DND-41 (cell line): ENCODE data around the gene GAB1.

Experiments
- ATAC-seq: fragments of 200-7000 bp; cut with Tn5 transposase; 3 replicates; pipeline ENCODE4 v1.9.1; 2021; ENCODE audit warnings: low read depth; ENCODE audit not compliant: insufficient read depth
- DNase-seq: peaks from one replicate; pipeline ENCODE4 v3.0.0-alpha.2; 2020
- H2AFZ ChIP-seq: 2 replicates; pipeline ENCODE4 v1.6.0; 2012; ENCODE audit warnings: low read depth, low read length
- H3K27ac ChIP-seq: 2 replicates; pipeline ENCODE4 v1.5.1; 2012; ENCODE audit warnings: low read length, inconsistent platforms
- H3K27me3 ChIP-seq: fragments of 200-600 bp; sonication (generic); 2 replicates; pipeline ENCODE4 v1.6.0; 2012; ENCODE audit warnings: low read length, mild to moderate bottlenecking, inconsistent platforms; ENCODE audit not compliant: insufficient read depth, poor library complexity
- H3K36me3 ChIP-seq: 2 replicates; pipeline ENCODE4 v1.5.1; 2012; ENCODE audit warnings: low read length, inconsistent platforms; ENCODE audit not compliant: insufficient read depth
- H3K4me1 ChIP-seq: 2 replicates; pipeline ENCODE4 v1.5.1; 2012; ENCODE audit warnings: mild to moderate bottlenecking, low read length; ENCODE audit not compliant: insufficient read depth
- H3K4me2 ChIP-seq: 2 replicates; pipeline ENCODE4 v1.6.0; 2012; ENCODE audit warnings: mild to moderate bottlenecking, moderate library complexity, low read length, inconsistent platforms; ENCODE audit not compliant: insufficient read depth
- H3K4me3 ChIP-seq, 2 experiments: fragments of 200-600 bp in 1 of 2; shearing (Covaris generic) in 1 of 2; 2 replicates each; pipeline ENCODE4 v1.5.1; 2012 to 2016; ENCODE audit warnings: inconsistent platforms in 2 of 2, low read length in 2 of 2, mild to moderate bottlenecking in 2 of 2, low read depth in 1 of 2, moderate library complexity in 1 of 2
- H3K79me2 ChIP-seq: 2 replicates; pipeline ENCODE4 v1.6.0; 2012; ENCODE audit warnings: low read length, inconsistent platforms; ENCODE audit not compliant: insufficient read depth
- H3K9ac ChIP-seq: 2 replicates; pipeline ENCODE4 v1.6.0; 2012; ENCODE audit warnings: low read depth, mild to moderate bottlenecking, inconsistent platforms, low read length, moderate library complexity
- H3K9me3 ChIP-seq: 2 replicates; pipeline ENCODE4 v1.5.1; 2012; ENCODE audit warnings: low read length, moderate library complexity, mild to moderate bottlenecking, inconsistent platforms; ENCODE audit not compliant: insufficient read depth, severe bottlenecking
- H4K20me1 ChIP-seq: 2 replicates; pipeline ENCODE4 v1.6.0; 2012; ENCODE audit warnings: low read length; ENCODE audit not compliant: insufficient read depth
- EZH2 ChIP-seq: IDR thresholded peaks from 3 replicates; pipeline ENCODE4 v1.6.1; 2012; ENCODE audit warnings: borderline replicate concordance, low read depth, mild to moderate bottlenecking, moderate library complexity, low read length, inconsistent platforms; ENCODE audit not compliant: severe bottlenecking
- TF ChIP-seq, protein P1 (sequence below): IDR thresholded peaks from 2 replicates; pipeline ENCODE4 v1.5.1; 2012; ENCODE audit warnings: borderline replicate concordance, low read length, moderate library complexity, mild to moderate bottlenecking; ENCODE audit not compliant: poor library complexity, severe bottlenecking; ENCODE audit errors: extremely low read depth

GAB1 gene

DNA sequence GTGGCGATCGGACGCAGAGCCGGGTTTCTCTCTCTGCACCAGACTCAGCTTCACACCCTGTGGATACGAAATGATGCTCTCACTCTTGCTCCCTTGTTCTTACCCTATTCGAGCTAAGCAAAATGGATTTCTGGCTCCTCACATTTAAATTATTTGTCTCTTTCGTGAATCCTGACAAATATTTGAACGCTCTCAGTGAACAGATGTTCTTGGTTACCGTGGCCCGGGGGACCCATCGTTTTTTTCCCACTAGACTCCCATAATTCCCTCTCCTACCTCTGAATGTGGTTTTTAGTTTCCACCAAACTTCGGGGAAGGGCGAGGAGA is 177.5 kb downstream of the GAB1 start:
- no peak for DNase-seq
- TF ChIP-seq, protein P1, sequence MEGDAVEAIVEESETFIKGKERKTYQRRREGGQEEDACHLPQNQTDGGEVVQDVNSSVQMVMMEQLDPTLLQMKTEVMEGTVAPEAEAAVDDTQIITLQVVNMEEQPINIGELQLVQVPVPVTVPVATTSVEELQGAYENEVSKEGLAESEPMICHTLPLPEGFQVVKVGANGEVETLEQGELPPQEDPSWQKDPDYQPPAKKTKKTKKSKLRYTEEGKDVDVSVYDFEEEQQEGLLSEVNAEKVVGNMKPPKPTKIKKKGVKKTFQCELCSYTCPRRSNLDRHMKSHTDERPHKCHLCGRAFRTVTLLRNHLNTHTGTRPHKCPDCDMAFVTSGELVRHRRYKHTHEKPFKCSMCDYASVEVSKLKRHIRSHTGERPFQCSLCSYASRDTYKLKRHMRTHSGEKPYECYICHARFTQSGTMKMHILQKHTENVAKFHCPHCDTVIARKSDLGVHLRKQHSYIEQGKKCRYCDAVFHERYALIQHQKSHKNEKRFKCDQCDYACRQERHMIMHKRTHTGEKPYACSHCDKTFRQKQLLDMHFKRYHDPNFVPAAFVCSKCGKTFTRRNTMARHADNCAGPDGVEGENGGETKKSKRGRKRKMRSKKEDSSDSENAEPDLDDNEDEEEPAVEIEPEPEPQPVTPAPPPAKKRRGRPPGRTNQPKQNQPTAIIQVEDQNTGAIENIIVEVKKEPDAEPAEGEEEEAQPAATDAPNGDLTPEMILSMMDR = no peak
- no peak for TF ChIP-seq EZH2
- Histone ChIP-seq H3K79me2 (peaks cover 58% of the 10 kb centered on the region), H3K27me3 (peaks cover 9% of the 10 kb centered on the region), H3K9ac (peak overlapping the region; percentile 96), H3K4me1 (peaks cover 43% of the 10 kb centered on the region), H3K27ac (peak overlapping the region; percentile 83), H3K36me3 (peaks cover 40% of the 10 kb centered on the region), H3K9me3 (no peaks in the 10 kb centered on the region), H2AFZ (peak overlapping the region; percentile 96), H4K20me1 (peaks cover 42% of the 10 kb centered on the region), H3K4me3 (peak overlapping the region; percentile 98 to 100), H3K4me2 (peak overlapping the region; percentile 91)
- ATAC-seq = no peak

DNA sequence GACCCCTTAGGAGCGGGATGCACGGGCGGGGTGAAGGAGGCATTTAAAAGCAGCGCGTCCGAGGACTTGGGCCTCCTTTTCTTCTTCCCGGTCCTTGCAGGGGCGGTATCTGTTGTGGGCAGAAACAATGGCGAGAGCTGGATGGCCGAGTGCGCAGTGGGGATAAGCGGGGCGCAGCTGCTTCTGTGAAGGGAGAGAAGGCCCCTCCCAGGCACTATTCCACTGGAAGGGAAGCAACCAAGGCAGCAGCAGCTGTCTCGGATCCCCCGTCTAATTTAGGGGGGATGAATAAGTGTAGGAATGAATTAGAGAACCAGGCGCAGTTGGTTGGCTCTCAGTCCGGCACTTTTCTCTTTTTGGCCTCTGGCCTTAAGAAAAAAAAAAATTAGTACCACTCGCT is 177.8 kb downstream of the GAB1 start:
- peak overlapping the region; percentile 91 for H3K4me2 ChIP-seq
- H3K9me3 ChIP-seq = no peaks in the 10 kb centered on the region
- H2AFZ ChIP-seq = peak overlapping the region; percentile 96
- H3K4me1 ChIP-seq = peaks cover 45% of the 10 kb centered on the region
- peak; percentile 43 for DNase-seq
- peak overlapping the region; percentile 83 for H3K27ac ChIP-seq
- peaks cover 62% of the 10 kb centered on the region for H3K79me2 ChIP-seq
- H3K9ac ChIP-seq = peak overlapping the region; percentile 96
- ATAC-seq = no peak
- no peak for TF ChIP-seq EZH2
- TF ChIP-seq, protein P1 = no peak
- peaks cover 45% of the 10 kb centered on the region for H4K20me1 ChIP-seq
- peaks cover 43% of the 10 kb centered on the region for H3K36me3 ChIP-seq
- peak overlapping the region; percentile 98 to 100 for H3K4me3 ChIP-seq
- peaks cover 9% of the 10 kb centered on the region for H3K27me3 ChIP-seq

DNA sequence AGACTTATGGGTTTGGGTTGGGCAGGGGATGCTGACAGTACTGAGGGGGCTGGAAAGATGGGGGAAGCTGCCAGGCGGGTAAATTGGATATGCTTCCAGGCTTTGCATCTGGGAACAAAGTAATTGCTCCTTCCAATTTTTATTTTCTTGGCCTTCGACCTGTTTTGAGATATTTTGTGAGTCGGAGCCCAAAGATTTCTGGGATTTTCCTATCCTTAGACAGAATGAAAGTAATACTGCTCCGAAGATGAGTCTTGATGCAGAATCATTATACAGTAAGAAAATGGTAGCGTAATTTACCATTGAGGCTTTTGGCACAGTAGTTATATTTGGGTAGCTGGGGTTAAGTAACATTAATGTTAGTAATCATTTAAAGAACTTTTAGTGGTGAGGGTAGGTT is 178.2 kb downstream of the GAB1 start:
- no peak for TF ChIP-seq EZH2
- TF ChIP-seq, protein P1 = no peak
- H3K4me3 ChIP-seq = peak overlapping the region; percentile 98 to 100
- H3K79me2 ChIP-seq = peaks cover 66% of the 10 kb centered on the region
- peaks cover 46% of the 10 kb centered on the region for H4K20me1 ChIP-seq
- H3K9ac ChIP-seq = peak overlapping the region; percentile 96
- H3K27me3 ChIP-seq = peaks cover 7% of the 10 kb centered on the region
- peak overlapping the region; percentile 91 for H3K4me2 ChIP-seq
- peak overlapping the region; percentile 83; the same call in 1 of the 2 replicates for H3K27ac ChIP-seq
- H3K9me3 ChIP-seq = no peaks in the 10 kb centered on the region
- DNase-seq = no peak
- H3K4me1 ChIP-seq = peaks cover 49% of the 10 kb centered on the region
- H3K36me3 ChIP-seq = peaks cover 47% of the 10 kb centered on the region
- H2AFZ ChIP-seq = no peak overlapping the region
- no peak for ATAC-seq

DNA sequence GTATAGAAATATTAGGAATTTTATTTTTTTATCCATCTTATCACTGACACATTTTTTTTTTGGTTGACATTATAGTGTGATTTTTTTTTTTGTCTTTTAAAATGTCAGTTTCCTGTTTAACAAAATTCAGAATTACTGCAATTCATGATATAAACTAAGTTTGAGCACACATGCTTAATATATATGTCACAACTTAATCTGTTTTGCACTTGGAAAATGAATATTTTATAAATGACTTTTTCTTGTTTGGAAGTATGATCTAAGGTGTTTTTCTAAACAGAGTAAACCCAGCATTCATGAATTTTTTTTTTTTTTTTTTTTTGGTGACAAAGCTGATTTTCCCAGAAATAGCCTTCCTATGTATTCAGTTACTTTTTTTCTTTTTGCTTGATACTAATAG is 179.2 kb downstream of the GAB1 start:
- peaks cover 53% of the 10 kb centered on the region for H4K20me1 ChIP-seq

More for the DNA sequence above, 179.2 kb downstream of the GAB1 start:
- peaks cover 76% of the 10 kb centered on the region for H3K79me2 ChIP-seq
- no peak for DNase-seq
- no peaks in the 10 kb centered on the region for H3K9me3 ChIP-seq
- peak overlapping the region; percentile 98 to 100; a peak in 3 of 4 replicates for H3K4me3 ChIP-seq
- no peak overlapping the region for H3K27ac ChIP-seq
- H3K4me1 ChIP-seq = peaks cover 50% of the 10 kb centered on the region
- no peak for TF ChIP-seq EZH2
- TF ChIP-seq, protein P1 = no peak
- H2AFZ ChIP-seq = no peak overlapping the region
- 0 out of 2 replicates have a peak overlapping the region, but pooled peaks have one; percentile 96 for H3K9ac ChIP-seq
- ATAC-seq = no peak
- peak overlapping the region; percentile 91 for H3K4me2 ChIP-seq
- no peaks in the 10 kb centered on the region for H3K27me3 ChIP-seq
- H3K36me3 ChIP-seq = peaks cover 56% of the 10 kb centered on the region
